GM18507 (cell line): Measurements from ENCODE around the gene NOXO1.
"Not testable (repeated sequence)": the region's sequence is repeated elsewhere in the genome, so short reads cannot be mapped to it uniquely, and the experiment has no call there.

Source experiments
- DNase-seq: peaks from one replicate; pipeline ENCODE4 v3.0.0; 2011; ENCODE audit warnings: low read depth; ENCODE audit not compliant: insufficient read length; ENCODE audit errors: extremely low spot score
- FAIRE-seq: peaks from 2 replicates; lab custom pipeline; 2011; peaks lifted over from hg19 to GRCh38; lab: Jason Lieb, UNC

NOXO1 gene

GRCh38 chr16:2015117-2015946, 34.1 kb upstream of the NOXO1 start:
- DNase-seq (no peak), FAIRE-seq (no peak)

DNA sequence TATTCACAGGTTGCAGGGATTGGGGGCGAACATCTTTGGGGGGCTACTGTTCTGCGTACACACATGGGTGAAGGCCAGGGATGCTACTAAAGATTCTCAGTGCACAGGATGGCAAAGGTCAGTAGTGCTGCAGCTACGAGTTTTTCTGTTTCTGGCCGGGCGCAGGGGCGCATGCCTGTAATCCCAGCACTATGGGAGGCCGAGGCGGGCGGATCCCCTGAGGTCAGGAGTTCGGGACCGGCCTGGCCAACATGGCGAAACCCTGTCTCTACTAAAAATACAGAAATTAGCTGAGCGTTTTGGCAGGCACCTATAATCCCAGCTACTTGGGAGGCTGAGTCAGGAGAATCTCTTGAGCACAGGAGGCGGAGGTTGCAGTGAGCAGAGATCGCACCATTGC, 32.3 kb upstream of the NOXO1 start:
- DNase-seq (no peak), FAIRE-seq (no peak)

DNA sequence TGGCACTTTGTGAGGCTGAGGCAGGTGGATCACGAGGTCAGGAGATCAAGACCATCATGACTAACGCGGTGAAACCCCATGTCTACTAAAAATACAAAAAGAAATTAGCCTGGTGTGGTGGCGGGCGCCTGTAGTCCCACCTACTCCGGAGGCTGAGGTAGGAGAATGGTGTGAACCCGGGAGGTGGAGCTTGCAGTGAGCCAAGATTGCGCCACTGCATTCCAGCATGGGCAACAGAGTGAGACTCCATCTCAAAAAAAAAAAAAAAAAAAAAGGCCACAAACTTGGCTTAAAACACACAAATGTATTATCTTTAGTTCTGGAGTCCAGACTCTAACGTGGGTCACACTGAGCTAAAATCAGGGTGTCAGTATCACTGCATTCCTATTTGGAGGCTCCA, 30.5 kb upstream of the NOXO1 start:
- not testable (repeated sequence) for DNase-seq, FAIRE-seq

DNA sequence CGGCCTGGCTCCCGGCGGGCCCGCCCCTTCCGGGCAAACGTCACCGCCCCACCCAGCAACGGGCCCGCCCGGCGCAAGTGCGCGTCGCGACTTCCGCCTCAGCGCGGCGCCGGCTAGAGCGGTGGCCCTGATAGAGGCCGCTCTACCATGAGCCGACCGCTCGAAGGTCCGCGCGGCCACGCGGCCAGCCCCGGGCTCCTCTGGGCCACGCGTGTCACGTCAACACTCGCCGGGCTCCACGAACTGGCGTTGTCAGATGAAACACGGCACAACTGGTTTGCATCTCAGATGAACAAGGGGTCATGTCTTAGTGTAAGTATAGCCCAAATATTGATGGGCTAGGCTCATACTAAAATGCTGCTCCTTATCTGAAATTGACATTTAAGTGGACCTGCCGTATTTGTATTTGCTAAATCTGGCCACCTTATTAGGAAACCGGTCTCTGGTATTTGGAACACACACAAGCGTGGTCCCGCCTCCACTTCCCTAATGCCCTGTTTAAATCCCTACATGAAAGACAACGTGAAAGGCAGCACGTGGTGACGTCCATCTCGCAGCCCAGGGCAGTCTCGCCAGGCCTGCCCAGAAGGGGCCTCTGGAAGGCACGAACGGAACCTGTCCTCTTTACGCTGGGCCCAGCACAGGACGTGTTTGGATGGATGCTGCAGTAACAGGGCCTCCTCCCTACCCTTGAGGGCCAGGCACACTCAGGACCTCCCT, 28.7 kb upstream of the NOXO1 start, which contains the start of gene ZNF598:
TSS of gene ZNF598 (minus strand) at position 31 of the 720 bp plus-strand sequence.
- FAIRE-seq (peak; percentile 80), DNase-seq (peak; percentile 96)

DNA sequence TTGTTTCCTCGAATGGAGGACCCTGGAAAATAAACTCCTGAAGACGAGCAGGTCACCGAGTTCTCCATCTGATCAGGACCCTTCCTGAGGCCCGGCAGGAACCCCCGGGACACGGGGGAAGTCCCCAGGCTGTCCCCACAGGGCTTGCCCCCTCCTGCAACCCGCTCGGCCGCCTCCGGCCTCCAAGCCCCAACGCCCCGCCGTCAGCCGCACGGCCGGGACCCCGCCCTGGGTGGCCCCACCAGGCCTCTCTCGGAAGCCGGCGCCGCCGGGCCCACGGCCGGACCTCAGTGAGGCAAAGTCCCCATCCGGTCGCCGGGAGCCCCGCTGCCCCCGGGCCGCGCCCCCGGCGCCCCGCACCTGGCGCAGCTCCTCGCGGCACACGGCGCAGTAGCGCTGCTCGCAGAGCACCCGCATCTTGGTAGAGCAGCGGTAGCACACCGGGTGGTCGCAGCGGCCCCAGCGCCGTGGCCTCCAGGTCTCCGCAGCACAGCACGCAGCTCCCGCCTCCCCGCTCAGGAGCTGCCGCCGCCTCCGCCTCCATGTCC, 28.0 kb upstream of the NOXO1 start:
- no peak for FAIRE-seq
- no peak for DNase-seq

GRCh38 chr16:2008631-2009163, 27.4 kb upstream of the NOXO1 start:
- FAIRE-seq, result no peak
- no peak for DNase-seq

DNA sequence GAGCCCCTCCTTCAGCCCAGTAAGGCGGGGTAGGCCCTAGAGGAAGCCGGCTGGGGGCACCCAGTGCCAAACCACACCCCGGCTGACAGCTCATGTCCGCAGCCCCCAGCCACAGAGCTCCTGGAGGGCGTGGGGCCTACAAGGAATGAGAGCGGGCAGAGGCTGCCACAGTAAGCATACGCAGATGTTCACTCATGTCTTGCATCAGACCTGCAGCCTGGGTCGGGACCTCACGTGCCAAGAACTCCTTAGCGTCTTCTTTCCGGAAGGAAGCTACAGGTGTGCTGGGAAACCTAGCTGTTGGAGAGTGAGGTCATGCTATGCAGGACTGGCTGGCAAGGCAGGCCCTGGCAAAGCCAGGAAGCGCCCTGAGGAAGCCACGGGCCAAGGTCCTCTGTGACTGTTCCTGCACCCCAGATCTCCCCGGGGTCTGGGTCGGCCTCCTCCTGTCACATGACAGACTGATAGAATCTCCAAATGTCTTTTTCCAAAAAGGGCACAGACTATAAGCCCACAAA, 26.8 kb upstream of the NOXO1 start:
- DNase-seq, result no peak
- FAIRE-seq, result no peak

GRCh38 chr16:2007081-2007836, 26.0 kb upstream of the NOXO1 start:
- no peak for FAIRE-seq
- DNase-seq, result no peak

GRCh38 chr16:2006317-2006716, 25.0 kb upstream of the NOXO1 start:
- no peak for FAIRE-seq
- no peak for DNase-seq

DNA sequence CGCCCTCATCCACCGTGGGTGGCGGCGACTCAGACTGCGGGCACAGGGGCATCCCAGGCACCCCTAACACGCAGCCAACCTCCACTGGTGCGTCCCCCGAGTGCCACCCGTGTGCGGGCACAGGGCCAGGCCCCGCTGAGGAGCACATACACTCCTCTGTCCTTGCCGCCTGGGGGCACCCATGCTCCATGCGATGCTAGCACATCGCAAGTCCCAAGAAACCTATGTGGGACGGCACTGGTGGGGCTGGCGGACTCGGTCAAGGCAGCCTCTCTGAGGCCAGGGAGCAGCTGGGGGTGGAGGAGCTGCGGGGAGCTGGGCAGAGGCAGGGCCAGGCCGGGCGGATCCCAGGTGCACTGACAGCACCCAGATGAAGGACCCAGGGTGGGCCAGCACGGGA, 24.4 kb upstream of the NOXO1 start:
- no peak for DNase-seq
- no peak for FAIRE-seq

DNA sequence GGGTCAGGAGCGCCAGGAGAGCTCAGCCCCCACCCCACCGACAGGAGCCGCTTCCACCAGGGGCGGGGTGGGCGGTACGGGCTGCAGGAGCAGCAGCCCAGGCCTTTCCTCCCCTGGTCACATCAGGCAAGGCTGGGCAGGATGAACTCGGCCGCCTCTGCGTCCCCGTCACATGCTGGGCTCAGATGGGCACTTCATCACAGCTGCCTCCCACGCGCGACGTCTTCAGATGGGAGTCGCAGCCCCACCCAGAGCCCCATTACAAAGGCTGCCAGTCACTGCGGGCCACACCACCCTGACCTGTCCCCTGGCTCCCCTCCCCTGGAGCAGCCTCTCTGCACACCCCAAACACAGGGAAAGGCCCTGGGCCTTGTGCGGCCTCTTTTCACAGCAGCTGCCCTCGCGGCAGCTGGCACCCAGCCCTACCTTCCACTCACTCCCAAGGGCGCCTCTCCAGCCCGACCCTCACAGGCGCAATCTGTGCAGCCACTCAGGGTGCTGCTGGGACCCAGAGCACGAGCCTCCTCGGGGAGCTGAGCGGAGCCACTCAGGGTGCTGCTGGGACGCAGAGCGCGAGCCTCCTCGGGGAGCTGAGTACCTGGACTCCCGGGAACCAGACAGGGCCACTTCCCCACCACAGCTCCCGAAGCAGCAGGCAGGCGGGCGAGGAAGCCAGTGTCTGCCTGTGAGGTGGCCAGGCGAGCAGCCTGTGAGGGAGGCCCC, 23.7 kb upstream of the NOXO1 start:
- no peak for DNase-seq
- no peak for FAIRE-seq

- FAIRE-seq (peak; percentile 98), DNase-seq (peak; percentile 81)
Observed at GRCh38 chr16:2003827-2004641, 22.8 kb upstream of the NOXO1 start.

DNA sequence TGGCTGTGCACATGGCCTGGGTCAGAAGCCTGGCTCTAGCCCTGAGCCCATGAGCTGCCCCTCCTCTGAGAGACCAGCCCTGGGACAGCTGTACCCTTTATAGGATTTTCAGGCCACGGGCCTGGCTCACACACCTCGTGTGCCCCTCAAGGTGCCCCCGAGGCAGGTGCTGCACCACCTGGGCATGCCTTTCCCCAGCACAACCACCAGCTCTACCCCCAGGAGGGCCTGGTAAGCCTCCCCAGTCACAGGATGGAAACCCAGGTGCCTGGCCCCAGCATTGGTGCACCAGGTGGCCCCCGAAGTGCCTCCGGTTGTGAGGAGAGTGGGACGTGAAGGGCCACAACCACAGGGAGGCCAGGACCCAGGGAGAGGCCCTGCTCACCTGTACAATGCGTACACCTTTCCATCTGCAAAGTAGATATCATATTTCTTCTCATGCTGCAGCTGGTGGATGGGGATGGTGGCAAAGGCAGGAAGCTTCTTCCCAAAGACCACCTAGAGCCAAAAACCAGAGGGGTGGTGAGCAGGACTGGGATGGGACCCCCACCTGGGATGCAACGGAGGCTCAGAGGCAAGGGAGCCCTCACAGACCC, 22.1 kb upstream of the NOXO1 start:
- DNase-seq (no peak), FAIRE-seq (no peak)

DNA sequence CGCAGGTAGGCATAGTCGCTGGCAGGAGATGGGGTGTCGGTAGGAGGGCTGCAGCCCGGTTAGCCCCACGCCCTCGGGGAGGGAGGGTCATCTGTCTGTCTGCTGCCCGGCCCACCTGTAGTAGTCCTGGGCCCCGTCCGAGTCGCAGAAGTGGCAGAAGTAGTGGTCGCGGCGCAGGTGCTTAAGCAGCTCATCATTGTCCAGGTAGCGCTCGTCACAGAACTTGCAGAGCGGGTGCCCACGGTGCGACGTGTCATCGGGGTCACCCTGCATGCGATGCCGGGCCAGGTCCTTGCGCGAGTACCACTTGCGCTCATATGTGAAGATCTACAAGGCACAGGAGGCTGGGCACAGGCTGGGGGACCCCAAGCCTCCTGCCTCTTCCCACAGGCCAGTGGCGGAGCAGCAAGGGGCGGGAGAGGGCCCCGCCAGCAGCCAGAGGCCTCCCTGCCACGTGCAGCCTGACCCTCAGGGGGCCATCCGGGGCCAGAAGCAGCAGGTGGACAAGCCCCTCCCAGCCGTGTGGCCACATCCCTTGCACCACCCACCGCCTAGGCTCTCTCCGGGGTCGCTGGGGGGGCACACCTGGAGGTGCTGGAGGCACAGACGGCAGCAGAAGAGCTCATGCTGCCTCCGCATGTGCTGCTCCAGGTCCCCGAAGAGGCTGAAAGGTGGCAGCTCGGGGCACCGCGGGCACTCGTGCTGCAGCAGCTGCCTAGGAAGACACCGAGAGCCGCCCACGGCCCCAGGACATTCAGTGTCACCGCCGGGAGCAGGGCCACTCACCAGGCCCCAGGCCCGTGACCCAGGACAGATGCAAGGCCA, 21.3 kb upstream of the NOXO1 start:
- DNase-seq (no peak), FAIRE-seq (no peak)

DNA sequence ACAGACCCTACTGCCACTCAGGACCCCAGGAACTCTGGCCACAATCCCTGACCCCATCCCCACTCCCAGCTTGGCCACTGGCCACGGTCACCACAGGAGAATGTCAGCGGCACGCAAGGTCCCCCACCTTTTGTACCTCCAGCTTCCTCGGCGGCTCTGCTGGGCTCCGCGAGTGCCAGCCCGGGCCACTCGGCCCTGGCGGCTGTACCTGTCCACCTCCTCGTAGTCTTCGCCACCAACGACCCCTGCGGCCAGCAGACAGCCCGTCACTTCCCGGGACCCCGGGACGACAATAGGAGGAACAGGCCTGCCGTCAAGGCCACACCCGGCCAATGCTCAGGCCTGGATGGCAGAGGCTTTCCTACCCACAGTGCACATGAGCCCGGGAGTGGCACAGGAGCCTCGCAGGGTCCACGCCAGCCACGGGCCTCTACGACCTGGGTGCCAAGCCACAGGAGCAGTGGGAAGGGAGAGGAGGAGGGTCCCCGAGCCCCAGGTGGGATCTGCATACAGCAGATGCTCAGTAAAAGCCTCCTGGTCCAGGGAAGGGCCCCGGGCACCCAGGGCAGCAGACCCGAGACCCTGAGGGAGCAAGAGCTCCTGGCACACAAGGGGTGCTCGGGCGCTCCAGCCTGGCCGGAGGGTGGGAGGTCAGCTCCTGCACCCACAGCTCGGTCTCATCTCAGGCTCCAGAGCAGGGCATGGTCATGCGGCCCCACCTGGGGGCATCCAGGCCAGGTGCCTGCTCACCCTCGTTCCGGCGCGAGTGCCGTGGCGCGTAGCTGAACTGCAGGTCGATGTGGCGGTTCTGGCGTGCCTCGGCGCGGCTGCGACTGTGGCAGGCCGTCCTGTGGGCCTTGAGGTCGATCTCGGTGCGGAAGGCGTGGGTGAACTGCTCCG, 20.4 kb upstream of the NOXO1 start:
- FAIRE-seq, result no peak
- no peak for DNase-seq

GRCh38 chr16:2001035-2001434, 19.8 kb upstream of the NOXO1 start:
- DNase-seq (no peak), FAIRE-seq (no peak)
